Pancreas (tissue), 10 donors: ENCODE data around the gene DNA2. TPM values are rescaled to one million over a fixed set of nuclear protein-coding genes. Genes with fewer than 3 reads are reported as not detected.

Experiments used
- ATAC-seq, 4 donors: fragments of 200-7000 bp; cut with Tn5 transposase; one replicate each; pipeline versions ENCODE4 v1.8.0 to v1.9.1; 2020; ENCODE audit warnings: mild to moderate bottlenecking in 4 of 4, moderate library complexity in 4 of 4
- DNase-seq, 6 donors: peaks; one replicate each; pipeline ENCODE4 v3.0.0-alpha.2; 2020
- FAIRE-seq: peaks from 2 replicates; lab custom pipeline; 2012; peaks lifted over from hg19 to GRCh38; lab: Jason Lieb, UNC
- H3K27ac ChIP-seq, 4 donors: fragments of 200-600 bp; sonication (generic); 1 replicate in 3 of 4; 2 replicates in 1 of 4; pipeline versions ENCODE4 v1.5.0 to v1.8.0; 2020
- H3K27me3 ChIP-seq, 4 donors: fragments of 200-600 bp; one replicate each; pipeline ENCODE4 v1.8.0; 2021
- H3K36me3 ChIP-seq, 3 donors: fragments of 200-600 bp; sonication (generic) in 1 of 3; one replicate each; pipeline versions ENCODE4 v1.5.0 to v1.8.0; 2020 to 2021
- H3K4me1 ChIP-seq, 3 donors: fragments of 200-600 bp; one replicate each; pipeline ENCODE4 v1.8.0; 2021
- H3K4me3 ChIP-seq, 4 donors: fragments of 200-600 bp; sonication (generic) in 2 of 4; one replicate each; pipeline versions ENCODE4 v1.5.0 to v1.8.0; 2020 to 2021
- H3K9me3 ChIP-seq, 4 donors: fragments of 200-600 bp; one replicate each; pipeline ENCODE4 v1.8.0; 2021
- CTCF ChIP-seq, 4 donors: fragments of 200-600 bp; sonication (generic) in 3 of 4; IDR thresholded peaks; one replicate each; pipeline versions ENCODE4 v1.5.0 to v1.8.0; 2021; ENCODE audit warnings: antibody characterized with exemption in 4 of 4
- WGBS, 2 donors: extraction: QIAGEN DNeasy Blood & Tissue Kit; methylation state at CpG; one replicate each; pipeline ENCODE4 v1.1.7; 2013; 5-methylcytosine and 5-hydroxymethylcytosine counted together
- intact Hi-C, 3 donors: fragments of 100-400 bp; cut with DNase I; formaldehyde crosslinking; loops; one replicate each; pipeline versions ENCODE4 v1.11.1 to v1.14.2; 2022
- polyA plus RNA-seq, 2 donors: library from polyadenylated mRNA; stranded (reverse); fragments of 200-250 nt; gene quantifications; one replicate each; pipeline ENCODE4 v1.2.3, GENCODE V29; 2013
- total RNA-seq, 6 donors: library from RNA; stranded (reverse); fragmentation: NEBNext Ultra II Directional in 4 of 6; extraction: Animal tissue kit (Norgen Biotek cat#: 25700) in 4 of 6; gene quantifications; one replicate each; pipeline versions ENCODE4 v1.2.1 to v1.2.4, GENCODE V29; 2021 to 2023
- donor health status: healthy with polysubstance abuse.
- donor health status: DM: no; HTN: no; CAD: no; lungs with moderate emphysema.
- donor health status: DM: no; HTN: no; CAD: no.
- donor health status: control.
- donor health status: control.
- donor health status: Bipolar disorder and iron deficiency.
- donor health status: DM: yes; HTN: yes; CAD: no.
- donor health status: DM: no; HTN: no; CAD: no.
- donor health status: DM: no; HTN: no; CAD: no.
- donor health status: DM: yes; HTN: yes; CAD: no.

Gene DNA2
- total and polyA plus RNA-seq, 8 donors: 0.92 to 2.8 (median 1.5) TPM

- intact Hi-C loops: no loop called here
- Histone ChIP-seq H3K9me3 (no peaks in the 10 kb centered on the region), H3K27me3 (no peaks in the 10 kb centered on the region), H3K4me3 (no peak overlapping the region), H3K27ac (no peak overlapping the region), H3K4me1 (no peaks in the 10 kb centered on the region), H3K36me3 (peaks cover 0 to 32% (median 4%) of the 10 kb centered on the region in 3 donors)
- no peak for TF ChIP-seq CTCF (IDR thresholded peaks at IDR 0.05)
- 85 to 88% methylated on average over 2 of the region's 2 CpGs for WGBS, 2 donors
- no peak for ATAC-seq
- DNase-seq: no peak
- FAIRE-seq: no peak
These were observed 20.3 kb upstream of the DNA2 start for GRCh38 chr10:68492118-68492517.

- no peaks in the 10 kb centered on the region for H3K27me3 ChIP-seq
- TF ChIP-seq CTCF (IDR thresholded peaks at IDR 0.05): no peak
- H3K4me1 ChIP-seq: no peaks in the 10 kb centered on the region
- H3K27ac ChIP-seq: no peak overlapping the region
- FAIRE-seq: no peak
- peaks cover 0 to 45% (median 4%) of the 10 kb centered on the region in 3 donors for H3K36me3 ChIP-seq
- intact Hi-C loops: no loop called here
- WGBS, 2 donors: 90 to 92% methylated on average over 3 of the region's 3 CpGs
- DNase-seq: no peak
- H3K9me3 ChIP-seq: no peaks in the 10 kb centered on the region
- no peak for ATAC-seq
- H3K4me3 ChIP-seq: no peak overlapping the region
These were observed 18.1 kb upstream of the DNA2 start for GRCh38 chr10:68489919-68490318.

- no peak for ATAC-seq
- Histone ChIP-seq H3K9me3 (no peaks in the 10 kb centered on the region), H3K27me3 (no peaks in the 10 kb centered on the region), H3K27ac (no peak overlapping the region), H3K4me1 (peaks cover 0 to 7% (median 0%) of the 10 kb centered on the region in 3 donors), H3K36me3 (no peaks in the 10 kb centered on the region), H3K4me3 (no peak overlapping the region)
- FAIRE-seq: no peak
- DNase-seq: no peak
- 46 to 49% methylated on average over 3 of the region's 3 CpGs for WGBS, 2 donors
- intact Hi-C loops: no loop called here
- no peak for TF ChIP-seq CTCF (IDR thresholded peaks at IDR 0.05)
These were observed 2.2 kb upstream of the DNA2 start for GRCh38 chr10:68474021-68474420.

- H3K27ac ChIP-seq: no peak overlapping the region
- intact Hi-C loops: no loop called here
- TF ChIP-seq CTCF (IDR thresholded peaks at IDR 0.05): no peak
- H3K4me3 ChIP-seq: peak overlapping the region; percentile 33 to 74 (median 52)
- no peaks in the 10 kb centered on the region for H3K36me3 ChIP-seq
- WGBS, 2 donors: 1 to 2% methylated on average over 14 of the region's 14 CpGs
- no peak for ATAC-seq
- H3K4me1 ChIP-seq: peaks cover 0 to 7% (median 0%) of the 10 kb centered on the region in 3 donors
- no peaks in the 10 kb centered on the region for H3K27me3 ChIP-seq
- no peaks in the 10 kb centered on the region for H3K9me3 ChIP-seq
- DNase-seq: no peak
- FAIRE-seq: no peak
These were observed 649 bp downstream of the DNA2 start for GRCh38 chr10:68471063-68471585.

- DNase-seq (no peak), ATAC-seq (no peak), FAIRE-seq (no peak)
- intact Hi-C loops: no loop called here
- 50 to 51% methylated on average over 6 of the region's 6 CpGs for WGBS, 2 donors
- Histone ChIP-seq H3K27me3 (no peaks in the 10 kb centered on the region), H3K27ac (no peak overlapping the region), H3K36me3 (no peaks in the 10 kb centered on the region), H3K4me3 (no peak overlapping the region), H3K9me3 (no peaks in the 10 kb centered on the region), H3K4me1 (peaks cover 0 to 7% (median 0%) of the 10 kb centered on the region in 3 donors)
- no peak for TF ChIP-seq CTCF (IDR thresholded peaks at IDR 0.05)
These were observed 1.5 kb downstream of the DNA2 start for GRCh38 chr10:68470300-68470699.
